ENCODE measurements around the gene ME3.

- TF ChIP-seq, protein P1, sequence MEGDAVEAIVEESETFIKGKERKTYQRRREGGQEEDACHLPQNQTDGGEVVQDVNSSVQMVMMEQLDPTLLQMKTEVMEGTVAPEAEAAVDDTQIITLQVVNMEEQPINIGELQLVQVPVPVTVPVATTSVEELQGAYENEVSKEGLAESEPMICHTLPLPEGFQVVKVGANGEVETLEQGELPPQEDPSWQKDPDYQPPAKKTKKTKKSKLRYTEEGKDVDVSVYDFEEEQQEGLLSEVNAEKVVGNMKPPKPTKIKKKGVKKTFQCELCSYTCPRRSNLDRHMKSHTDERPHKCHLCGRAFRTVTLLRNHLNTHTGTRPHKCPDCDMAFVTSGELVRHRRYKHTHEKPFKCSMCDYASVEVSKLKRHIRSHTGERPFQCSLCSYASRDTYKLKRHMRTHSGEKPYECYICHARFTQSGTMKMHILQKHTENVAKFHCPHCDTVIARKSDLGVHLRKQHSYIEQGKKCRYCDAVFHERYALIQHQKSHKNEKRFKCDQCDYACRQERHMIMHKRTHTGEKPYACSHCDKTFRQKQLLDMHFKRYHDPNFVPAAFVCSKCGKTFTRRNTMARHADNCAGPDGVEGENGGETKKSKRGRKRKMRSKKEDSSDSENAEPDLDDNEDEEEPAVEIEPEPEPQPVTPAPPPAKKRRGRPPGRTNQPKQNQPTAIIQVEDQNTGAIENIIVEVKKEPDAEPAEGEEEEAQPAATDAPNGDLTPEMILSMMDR (IDR thresholded peaks at IDR 0.05) = no peak
- no peak for TF ChIP-seq POLR2A (IDR thresholded peaks at IDR 0.05)
These were observed 8.7 kb downstream of the ME3 start for GRCh38 chr11:86663761-86664160.

Measured in gastroesophageal sphincter (tissue), 3 donors.